Left lung (tissue), 10 donors: Measurements from ENCODE around the gene TTC39C. TPM values are rescaled to one million over a fixed set of nuclear protein-coding genes. Genes with fewer than 3 reads are reported as not detected.
"Not testable (repeated sequence)": the region's sequence is repeated elsewhere in the genome, so short reads cannot be mapped to it uniquely, and the experiment has no call there.

ENCODE experiments used
- ATAC-seq: fragments of 200-7000 bp; cut with Tn5 transposase; one replicate; pipeline ENCODE4 v1.9.1; 2020; ENCODE audit warnings: moderate library complexity
- DNase-seq, 4 donors: peaks; one replicate each; pipeline ENCODE4 v3.0.0-alpha.2; 2013 to 2020
- H3K27ac ChIP-seq, 2 donors: fragments of 200-600 bp; sonication (generic) in 1 of 2; one replicate each; pipeline versions ENCODE4 v1.5.0 to v1.8.0; 2020 to 2021
- H3K27me3 ChIP-seq, 2 donors: fragments of 200-600 bp; sonication (generic) in 1 of 2; one replicate each; pipeline versions ENCODE4 v1.5.0 to v1.8.0; 2020 to 2021
- H3K36me3 ChIP-seq, 2 donors: fragments of 200-600 bp; sonication (generic) in 1 of 2; one replicate each; pipeline versions ENCODE4 v1.5.0 to v1.8.0; 2020 to 2021
- H3K4me1 ChIP-seq, 2 donors: fragments of 200-600 bp; one replicate each; pipeline ENCODE4 v1.8.0; 2021
- H3K4me3 ChIP-seq, 2 donors: fragments of 200-600 bp; sonication (generic) in 1 of 2; one replicate each; pipeline versions ENCODE4 v1.5.0 to v1.8.0; 2020 to 2021; ENCODE audit warnings: mild to moderate bottlenecking in 1 of 2
- H3K9me3 ChIP-seq, 2 donors: fragments of 200-600 bp; sonication (generic) in 1 of 2; one replicate each; pipeline versions ENCODE4 v1.5.0 to v1.8.0; 2020 to 2021
- intact Hi-C, 2 donors: fragments of 100-400 bp; cut with DNase I; formaldehyde crosslinking; loops; one replicate each; pipeline versions ENCODE4 v1.11.2 to v1.14.2; 2022
- polyA plus RNA-seq, 6 donors: library from polyadenylated mRNA; unstranded; fragments of 120-200 nt; gene quantifications; one replicate each; pipeline ENCODE4 v1.2.1, GENCODE V29; 2013; ENCODE audit not compliant: insufficient read length in 6 of 6
- total RNA-seq, 2 donors: library from RNA; stranded (reverse); fragmentation: NEBNext Ultra II Directional; extraction: Animal tissue kit (Norgen Biotek cat#: 25700); gene quantifications; one replicate each; pipeline ENCODE4 v1.2.1, GENCODE V29; 2021
- TF ChIP-seq, protein P1 (sequence below), 2 donors: fragments of 200-600 bp; sonication (generic) in 1 of 2; IDR thresholded peaks; one replicate each; pipeline versions ENCODE4 v1.5.0 to v1.8.0; 2021; ENCODE audit warnings: antibody characterized with exemption in 2 of 2
- donor health status: DM: no; HTN: yes; CAD: no.
- donor health status: DM: no; HTN: no; CAD: no.

The TTC39C gene
- total and polyA plus RNA-seq, 8 donors = 12.0 to 19.3 (median 15.1) TPM

DNA sequence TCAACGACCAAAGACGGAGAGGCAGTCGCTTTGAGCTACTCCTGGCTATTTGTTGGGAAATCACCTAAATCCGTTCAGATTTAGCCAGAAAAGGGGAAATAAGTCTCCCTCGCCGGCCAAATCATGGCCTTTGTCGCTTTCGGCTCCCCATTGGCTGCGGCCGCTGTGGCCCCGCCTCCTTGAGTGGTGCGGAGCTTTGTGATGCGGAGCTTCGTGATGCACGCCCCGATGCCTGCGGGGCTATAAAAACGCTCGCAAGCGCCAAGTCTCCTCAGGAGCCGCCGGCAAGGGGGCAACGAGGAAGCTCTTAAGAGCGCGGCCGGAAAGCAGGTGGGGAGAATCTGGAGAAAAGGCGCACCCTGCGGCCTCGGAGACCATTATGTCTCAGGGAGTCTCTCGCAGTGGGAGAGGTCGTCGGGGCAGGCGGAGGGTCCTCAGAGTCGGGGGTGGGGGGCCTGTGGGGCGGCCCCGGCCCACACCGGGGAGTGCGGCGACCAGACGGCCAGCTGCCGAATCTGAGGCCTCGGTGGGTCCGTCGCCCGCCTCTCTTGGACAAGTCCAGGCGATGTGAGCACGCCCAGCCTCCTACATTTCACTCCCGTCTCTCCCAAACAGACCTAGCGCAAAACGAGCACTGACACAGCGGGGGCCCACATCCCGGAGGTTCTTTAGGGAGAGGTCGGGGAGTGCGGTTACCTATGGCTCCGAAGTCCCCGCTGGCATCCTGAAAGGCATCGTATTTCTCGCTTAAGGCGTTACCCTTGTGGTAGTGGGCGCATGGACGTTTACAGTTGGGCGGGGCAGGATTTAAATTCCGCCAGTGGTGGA, 124.4 kb downstream of the TTC39C start, which contains the start of gene CABYR:
Gene CABYR (plus strand): TSS at position 274 of the 828 bp plus-strand sequence. CDS start 4,053 bp downstream, outside the sequence.
- H3K4me3 ChIP-seq = peak within 1 kb of the TSS; percentile 48 to 50
- H3K9me3 ChIP-seq = no peaks in the 10 kb centered on the region
- peaks cover 4 to 14% of the 10 kb centered on the region in 2 donors for H3K4me1 ChIP-seq
- intact Hi-C loops = no loop called here
- H3K27ac ChIP-seq = peak within 1 kb of the TSS in 1 of 2 donors; percentile 15
- ATAC-seq = peak; percentile 89
- H3K27me3 ChIP-seq = peaks cover 4 to 23% of the 10 kb centered on the region in 2 donors
- H3K36me3 ChIP-seq = no peaks in the 10 kb centered on the region
- TF ChIP-seq, protein P1, sequence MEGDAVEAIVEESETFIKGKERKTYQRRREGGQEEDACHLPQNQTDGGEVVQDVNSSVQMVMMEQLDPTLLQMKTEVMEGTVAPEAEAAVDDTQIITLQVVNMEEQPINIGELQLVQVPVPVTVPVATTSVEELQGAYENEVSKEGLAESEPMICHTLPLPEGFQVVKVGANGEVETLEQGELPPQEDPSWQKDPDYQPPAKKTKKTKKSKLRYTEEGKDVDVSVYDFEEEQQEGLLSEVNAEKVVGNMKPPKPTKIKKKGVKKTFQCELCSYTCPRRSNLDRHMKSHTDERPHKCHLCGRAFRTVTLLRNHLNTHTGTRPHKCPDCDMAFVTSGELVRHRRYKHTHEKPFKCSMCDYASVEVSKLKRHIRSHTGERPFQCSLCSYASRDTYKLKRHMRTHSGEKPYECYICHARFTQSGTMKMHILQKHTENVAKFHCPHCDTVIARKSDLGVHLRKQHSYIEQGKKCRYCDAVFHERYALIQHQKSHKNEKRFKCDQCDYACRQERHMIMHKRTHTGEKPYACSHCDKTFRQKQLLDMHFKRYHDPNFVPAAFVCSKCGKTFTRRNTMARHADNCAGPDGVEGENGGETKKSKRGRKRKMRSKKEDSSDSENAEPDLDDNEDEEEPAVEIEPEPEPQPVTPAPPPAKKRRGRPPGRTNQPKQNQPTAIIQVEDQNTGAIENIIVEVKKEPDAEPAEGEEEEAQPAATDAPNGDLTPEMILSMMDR (IDR thresholded peaks at IDR 0.05) = no peak
- DNase-seq = peak; percentile 46 to 91 (median 70)

DNA sequence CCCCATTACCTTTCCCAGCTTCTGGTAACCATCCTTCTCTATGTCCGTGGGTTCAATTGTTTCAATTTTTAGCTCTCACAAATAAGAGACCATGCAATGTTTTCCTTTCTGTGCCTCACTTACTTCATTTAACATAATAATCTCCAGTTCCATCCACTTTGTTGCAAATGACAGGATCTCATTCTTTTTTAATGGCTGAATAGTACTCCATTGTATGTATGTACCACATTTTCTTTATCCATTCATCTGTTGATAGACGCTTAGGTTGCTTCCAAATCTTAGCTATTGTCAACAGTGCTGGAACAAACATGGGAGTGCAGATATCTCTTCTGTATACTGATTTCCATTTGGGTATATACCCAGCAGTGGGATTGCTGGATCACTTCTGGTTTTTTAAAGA, 126.1 kb downstream of the TTC39C start:
- Histone ChIP-seq H3K9me3 (no peaks in the 10 kb centered on the region), H3K4me3 (no peak overlapping the region), H3K27ac (no peak overlapping the region), H3K27me3 (peaks cover 4 to 23% of the 10 kb centered on the region in 2 donors), H3K36me3 (no peaks in the 10 kb centered on the region), H3K4me1 (peaks cover 4 to 14% of the 10 kb centered on the region in 2 donors)
- DNase-seq = no peak
- no peak for ATAC-seq
- intact Hi-C loops = no loop called here
- TF ChIP-seq, protein P1 (IDR thresholded peaks at IDR 0.05) = no peak

DNA sequence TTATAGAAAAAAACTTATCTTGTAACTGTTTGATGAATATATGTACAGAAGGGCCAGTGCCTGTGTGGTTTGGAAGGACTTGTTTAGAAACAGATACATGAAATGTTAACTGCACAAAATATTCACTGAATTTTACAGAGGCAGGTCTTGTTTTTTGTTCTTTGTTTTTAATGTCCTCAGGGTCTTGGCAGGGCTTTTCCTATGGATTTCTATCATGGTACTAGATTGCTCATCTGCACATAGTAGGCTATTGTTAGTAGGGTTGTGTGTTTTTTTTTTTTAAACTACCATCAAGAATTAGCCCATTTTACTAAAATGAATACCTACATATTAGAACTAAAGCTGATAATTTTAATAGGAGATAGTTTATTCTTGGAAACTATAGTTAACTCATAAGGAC, 127.8 kb downstream of the TTC39C start:
- Histone ChIP-seq H3K4me3 (no peak overlapping the region), H3K27ac (no peak overlapping the region), H3K27me3 (peaks cover 4 to 23% of the 10 kb centered on the region in 2 donors), H3K36me3 (no peaks in the 10 kb centered on the region), H3K4me1 (peaks cover 4 to 14% of the 10 kb centered on the region in 2 donors), H3K9me3 (no peaks in the 10 kb centered on the region)
- ATAC-seq (no peak), DNase-seq (no peak)
- TF ChIP-seq, protein P1 (IDR thresholded peaks at IDR 0.05) = no peak
- intact Hi-C loops = no loop called here

- ATAC-seq, H3K9me3 ChIP-seq, intact Hi-C loops, H3K4me1 ChIP-seq, DNase-seq, H3K27me3 ChIP-seq, H3K4me3 ChIP-seq, H3K27ac ChIP-seq: not testable (repeated sequence)
- H3K36me3 ChIP-seq = peaks cover 0 to 15% of the 10 kb centered on the region in 2 donors
These were observed 135.0 kb downstream of the TTC39C start for GRCh38 chr18:24149591-24149990.

DNA sequence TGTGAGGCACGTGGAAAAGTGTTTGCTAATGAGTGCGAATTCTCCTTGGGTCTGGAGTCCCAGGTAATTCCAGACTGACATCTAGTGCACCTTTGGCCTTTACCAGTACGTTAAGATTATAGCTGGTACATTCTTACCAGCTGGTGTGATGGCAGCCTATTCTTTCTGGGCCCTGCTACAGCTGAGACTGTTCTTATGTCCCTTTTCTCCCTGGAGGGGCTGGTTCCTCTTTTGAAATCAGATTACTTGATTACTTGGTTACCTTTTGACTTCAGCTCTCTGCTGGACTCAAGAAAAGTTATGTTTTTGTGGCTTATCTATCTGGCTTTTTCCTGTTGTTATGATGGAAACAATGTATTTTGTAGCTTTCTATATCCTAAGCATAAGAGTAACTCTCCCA, 138.8 kb downstream of the TTC39C start:
- ATAC-seq (no peak), DNase-seq (no peak)
- TF ChIP-seq, protein P1 (IDR thresholded peaks at IDR 0.05) = no peak
- Histone ChIP-seq H3K36me3 (peaks cover 0 to 46% of the 10 kb centered on the region in 2 donors), H3K4me3 (no peak overlapping the region), H3K27me3 (no peaks in the 10 kb centered on the region), H3K27ac (no peak overlapping the region), H3K4me1 (no peaks in the 10 kb centered on the region), H3K9me3 (no peaks in the 10 kb centered on the region)
- intact Hi-C loops = no loop called here
